Measurements from ENCODE around the gene NID1. TPM values are rescaled to one million over a fixed set of nuclear protein-coding genes. Genes with fewer than 3 reads are reported as not detected.
"Not testable (repeated sequence)": the region's sequence is repeated elsewhere in the genome, so short reads cannot be mapped to it uniquely, and the experiment has no call there.

The NID1 gene
- total RNA-seq, 4 donors from 2014 or later: 139 to 322 (median 244) TPM

DNA sequence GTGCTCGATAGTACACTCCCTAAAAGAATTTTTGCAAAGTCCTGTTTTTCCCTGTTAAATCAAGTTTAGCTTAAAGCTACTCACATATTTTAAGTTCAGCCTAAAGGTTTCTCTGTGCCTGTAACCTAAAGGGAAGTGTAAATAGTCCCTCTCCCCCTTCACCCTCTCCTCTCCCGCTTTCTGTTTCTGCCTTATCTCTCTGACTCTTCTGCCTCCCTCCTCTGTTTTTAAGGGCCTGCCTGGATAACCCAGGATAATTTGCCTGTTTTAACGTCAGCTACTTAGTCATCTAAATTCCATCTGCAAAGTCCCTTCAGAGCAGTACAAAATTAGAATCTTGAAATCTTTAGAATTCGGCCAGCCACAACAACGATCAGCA is 92.6 kb downstream of the NID1 start:
- no peaks in the 10 kb centered on the region for H3K27me3 ChIP-seq
- peaks cover 0 to 26% (median 13%) of the 10 kb centered on the region in 3 donors for H3K4me1 ChIP-seq
- WGBS, 2 donors (ENCODE audit: low coverage in 1 of 2): 8 to 9% methylated on average over 5 of the region's 5 CpGs
- TF ChIP-seq, protein P1, sequence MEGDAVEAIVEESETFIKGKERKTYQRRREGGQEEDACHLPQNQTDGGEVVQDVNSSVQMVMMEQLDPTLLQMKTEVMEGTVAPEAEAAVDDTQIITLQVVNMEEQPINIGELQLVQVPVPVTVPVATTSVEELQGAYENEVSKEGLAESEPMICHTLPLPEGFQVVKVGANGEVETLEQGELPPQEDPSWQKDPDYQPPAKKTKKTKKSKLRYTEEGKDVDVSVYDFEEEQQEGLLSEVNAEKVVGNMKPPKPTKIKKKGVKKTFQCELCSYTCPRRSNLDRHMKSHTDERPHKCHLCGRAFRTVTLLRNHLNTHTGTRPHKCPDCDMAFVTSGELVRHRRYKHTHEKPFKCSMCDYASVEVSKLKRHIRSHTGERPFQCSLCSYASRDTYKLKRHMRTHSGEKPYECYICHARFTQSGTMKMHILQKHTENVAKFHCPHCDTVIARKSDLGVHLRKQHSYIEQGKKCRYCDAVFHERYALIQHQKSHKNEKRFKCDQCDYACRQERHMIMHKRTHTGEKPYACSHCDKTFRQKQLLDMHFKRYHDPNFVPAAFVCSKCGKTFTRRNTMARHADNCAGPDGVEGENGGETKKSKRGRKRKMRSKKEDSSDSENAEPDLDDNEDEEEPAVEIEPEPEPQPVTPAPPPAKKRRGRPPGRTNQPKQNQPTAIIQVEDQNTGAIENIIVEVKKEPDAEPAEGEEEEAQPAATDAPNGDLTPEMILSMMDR (IDR thresholded peaks at IDR 0.05): no peak
- TF ChIP-seq POLR2AphosphoS5 (IDR thresholded peaks at IDR 0.05) (no peak), POLR2A (IDR thresholded peaks at IDR 0.05) (no peak), EP300 (IDR thresholded peaks at IDR 0.05) (no peak)
- peaks cover 0 to 2% (median 0%) of the 10 kb centered on the region in 3 donors for H3K9me3 ChIP-seq
- H3K4me3 ChIP-seq: peak overlapping the region; percentile 52 to 86
- peaks cover 4 to 30% of the 10 kb centered on the region in 2 donors for H3K36me3 ChIP-seq
- ATAC-seq: peak; percentile 57
- peak overlapping the region; percentile 92 to 99 (median 94) for H3K27ac ChIP-seq

DNA sequence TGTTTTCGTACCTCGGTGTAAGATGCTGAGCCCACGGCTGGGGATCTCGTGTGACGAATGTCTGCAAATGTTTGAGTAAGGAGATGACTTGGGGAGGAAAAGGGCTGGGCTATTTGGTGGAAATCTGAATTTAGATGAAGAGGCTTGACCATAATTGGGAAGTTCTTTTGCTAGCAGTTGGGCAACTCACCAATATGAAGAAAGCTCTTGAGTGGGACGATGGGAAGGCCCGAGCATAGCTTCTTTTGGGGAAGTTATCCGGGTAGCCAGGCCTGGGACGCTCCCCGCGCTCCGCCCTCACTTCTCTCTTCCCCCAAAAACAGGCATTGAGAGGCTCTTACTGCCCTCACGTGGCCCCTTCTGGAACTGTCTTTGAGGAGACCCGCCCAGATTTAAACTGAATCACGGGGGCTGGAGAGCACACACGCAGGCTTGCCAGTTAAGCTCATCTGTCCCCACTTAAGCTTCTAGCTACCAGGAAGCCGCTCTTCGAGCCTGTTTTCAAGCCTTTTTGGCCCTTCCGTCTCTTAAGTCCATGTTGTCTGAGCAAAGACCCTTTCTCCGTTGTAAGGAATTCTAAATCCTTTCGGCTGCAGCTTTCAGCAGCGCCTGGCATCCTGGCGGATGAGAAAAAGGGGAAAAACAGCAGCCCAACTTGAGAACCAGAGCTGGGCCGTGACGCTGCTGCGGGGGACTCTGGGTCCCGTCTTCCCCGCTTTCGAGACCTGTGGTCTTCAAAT is 93.1 kb downstream of the NID1 start:
- TF ChIP-seq EP300 (IDR thresholded peaks at IDR 0.05) (no peak), POLR2AphosphoS5 (IDR thresholded peaks at IDR 0.05) (peak; percentile 81), POLR2A (IDR thresholded peaks at IDR 0.05) (peak; percentile 44 to 45)
- TF ChIP-seq, protein P1 (IDR thresholded peaks at IDR 0.05): peak; percentile 53 to 90 (median 81)
- Histone ChIP-seq H3K4me3 (peak overlapping the region; percentile 52 to 86), H3K27ac (peak overlapping the region; percentile 92 to 99 (median 94)), H3K36me3 (peaks cover 0 to 24% of the 10 kb centered on the region in 2 donors), H3K9me3 (no peaks in the 10 kb centered on the region), H3K27me3 (no peaks in the 10 kb centered on the region), H3K4me1 (peaks cover 0 to 26% (median 13%) of the 10 kb centered on the region in 3 donors)
- WGBS, 2 donors (ENCODE audit: low coverage in 1 of 2): 1% methylated on average over 15 to 19 of the region's 29 CpGs
- peak; percentile 94 for ATAC-seq

DNA sequence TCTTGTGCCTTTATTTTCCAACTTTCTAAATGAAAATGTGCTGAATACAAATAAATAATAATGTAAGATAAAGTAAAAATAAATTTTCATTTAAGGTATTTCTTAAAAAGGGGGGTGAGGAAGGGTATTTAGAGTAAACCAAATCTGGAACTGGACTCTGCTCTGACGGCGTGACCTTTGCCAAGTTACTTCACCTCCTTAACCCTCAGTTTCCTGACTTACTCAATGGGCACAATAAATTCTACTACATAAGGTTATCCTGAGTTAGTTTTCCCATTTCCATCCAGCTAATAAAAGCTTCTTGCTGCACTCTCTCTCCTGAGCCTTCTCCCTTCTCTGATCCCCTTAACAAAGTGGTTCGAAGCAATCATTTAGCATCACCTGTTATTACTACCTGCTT is 93.9 kb downstream of the NID1 start:
- Histone ChIP-seq H3K36me3 (peaks cover 0 to 17% of the 10 kb centered on the region in 2 donors), H3K9me3 (no peaks in the 10 kb centered on the region), H3K27ac (peak overlapping the region; percentile 92 to 99 (median 94)), H3K4me1 (peaks cover 0 to 26% (median 13%) of the 10 kb centered on the region in 3 donors), H3K27me3 (no peaks in the 10 kb centered on the region), H3K4me3 (peak overlapping the region in 1 of 2 donors; percentile 52)
- 22 to 31% methylated on average over 3 of the region's 3 CpGs for WGBS, 2 donors (ENCODE audit: low coverage in 1 of 2)
- TF ChIP-seq POLR2A (IDR thresholded peaks at IDR 0.05) (no peak), EP300 (IDR thresholded peaks at IDR 0.05) (no peak), POLR2AphosphoS5 (IDR thresholded peaks at IDR 0.05) (no peak)
- TF ChIP-seq, protein P1 (IDR thresholded peaks at IDR 0.05): no peak
- ATAC-seq: no peak

DNA sequence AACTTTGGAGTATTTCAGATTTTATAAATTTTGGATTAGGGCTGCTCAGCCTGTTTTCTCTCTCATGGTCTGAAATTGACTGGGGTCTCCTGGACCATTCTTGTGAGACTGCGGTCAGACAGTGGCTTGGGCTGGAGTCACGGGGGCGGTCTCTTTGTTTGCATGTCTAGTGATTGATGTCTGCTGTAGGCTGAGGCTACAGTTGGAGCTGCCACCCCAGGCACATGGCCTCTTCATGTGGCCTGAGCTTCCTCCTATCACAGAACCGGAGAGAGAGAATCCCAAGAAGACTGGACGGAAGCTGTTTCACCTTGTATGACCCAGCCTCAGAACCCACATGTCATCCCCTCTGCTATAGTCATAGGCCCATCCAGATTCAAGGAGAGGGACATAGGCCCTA is 96.1 kb downstream of the NID1 start:
- no peaks in the 10 kb centered on the region for H3K36me3 ChIP-seq
- H3K27me3 ChIP-seq: no peaks in the 10 kb centered on the region
- TF ChIP-seq, protein P1 (IDR thresholded peaks at IDR 0.05): no peak
- no peak for TF ChIP-seq EP300 (IDR thresholded peaks at IDR 0.05)
- no peak for TF ChIP-seq POLR2AphosphoS5 (IDR thresholded peaks at IDR 0.05)
- TF ChIP-seq POLR2A (IDR thresholded peaks at IDR 0.05): no peak
- no peak for ATAC-seq
- H3K27ac ChIP-seq: no peak overlapping the region
- H3K4me3 ChIP-seq: no peak overlapping the region
- peaks cover 0 to 26% (median 13%) of the 10 kb centered on the region in 3 donors for H3K4me1 ChIP-seq
- 65 to 82% methylated on average over 2 of the region's 5 CpGs for WGBS, 2 donors (ENCODE audit: low coverage in 1 of 2)
- no peaks in the 10 kb centered on the region for H3K9me3 ChIP-seq

DNA sequence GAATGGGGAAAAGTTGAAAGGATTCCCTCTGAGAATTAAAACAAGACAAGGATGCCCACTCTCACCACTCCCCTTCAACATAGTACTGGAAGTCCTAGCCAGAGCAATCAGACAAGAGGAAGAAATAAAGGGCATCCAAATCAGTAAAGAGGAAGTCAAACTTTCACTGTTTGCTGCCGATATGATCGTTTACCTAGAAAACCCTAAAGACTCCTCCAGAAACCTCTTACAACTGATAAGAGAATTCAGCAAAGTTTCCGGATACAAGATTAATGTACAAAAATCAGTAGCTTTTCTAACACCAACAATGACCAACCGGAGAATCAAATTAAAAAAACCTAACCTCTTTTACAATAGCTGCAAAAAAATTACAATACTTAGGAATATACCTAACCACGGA is 98.8 kb downstream of the NID1 start:
- ATAC-seq, H3K27me3 ChIP-seq, H3K4me1 ChIP-seq, H3K27ac ChIP-seq, H3K4me3 ChIP-seq, H3K9me3 ChIP-seq, H3K36me3 ChIP-seq: not testable (repeated sequence)
- WGBS, 2 donors (ENCODE audit: low coverage in 1 of 2): 76% methylated on average over 5 of the region's 5 CpGs

Measured in gastroesophageal sphincter (tissue), 4 donors.